Fibroblast of the aortic adventitia (primary cell): ENCODE data around the gene GMDS. TPM values are rescaled to one million over a fixed set of nuclear protein-coding genes. Genes with fewer than 3 reads are reported as not detected.
A peak's percentile ranks its signal among the peaks of the same experiment; 100 is the strongest.

Experiments used
- DNase-seq: peaks from one replicate; pipeline ENCODE4 v3.0.0-alpha.2; 2010; ENCODE audit warnings: low read depth
- H3K4me3 ChIP-seq: 2 replicates; pipeline ENCODE4 v1.5.1; 2011; ENCODE audit warnings: low read depth, mild to moderate bottlenecking, control low read depth, low read length, moderate library complexity
- total RNA-seq: library from RNA; depleted of rRNA; stranded (reverse); fragments of >200 nt; gene quantifications from 2 replicates; pipeline ENCODE4 v1.2.3, GENCODE V29; 2012; ENCODE audit warnings: low replicate concordance
- TF ChIP-seq, protein P1 (sequence below): IDR thresholded peaks from 2 replicates; pipeline ENCODE4 v1.5.1; 2011; ENCODE audit warnings: mild to moderate bottlenecking, low read length, control low read depth, inconsistent platforms; ENCODE audit not compliant: insufficient read depth

Gene GMDS
- total RNA-seq, 1 donor, result 15.9 TPM

DNA sequence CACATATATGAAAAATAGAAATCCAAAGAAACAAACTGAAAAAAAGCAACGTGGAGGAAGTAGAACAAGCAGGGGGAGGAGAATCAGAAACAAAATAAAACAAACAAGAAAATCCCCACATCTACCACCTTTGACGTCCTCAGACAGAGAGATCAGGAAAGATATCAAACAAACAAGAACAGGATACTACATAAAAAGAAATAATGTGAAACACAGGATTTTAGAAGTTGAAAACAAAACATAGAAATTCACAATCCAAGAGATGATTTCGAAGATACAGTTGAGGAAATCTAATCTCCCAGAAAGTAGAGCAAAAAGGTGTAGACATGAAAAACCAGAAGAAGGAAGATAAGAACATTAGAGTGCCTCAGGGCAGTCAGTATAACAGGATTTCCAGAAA lies 514.5 kb downstream of the GMDS start:
- DNase-seq, result no peak
- H3K4me3 ChIP-seq, result no peak overlapping the region
- TF ChIP-seq, protein P1, sequence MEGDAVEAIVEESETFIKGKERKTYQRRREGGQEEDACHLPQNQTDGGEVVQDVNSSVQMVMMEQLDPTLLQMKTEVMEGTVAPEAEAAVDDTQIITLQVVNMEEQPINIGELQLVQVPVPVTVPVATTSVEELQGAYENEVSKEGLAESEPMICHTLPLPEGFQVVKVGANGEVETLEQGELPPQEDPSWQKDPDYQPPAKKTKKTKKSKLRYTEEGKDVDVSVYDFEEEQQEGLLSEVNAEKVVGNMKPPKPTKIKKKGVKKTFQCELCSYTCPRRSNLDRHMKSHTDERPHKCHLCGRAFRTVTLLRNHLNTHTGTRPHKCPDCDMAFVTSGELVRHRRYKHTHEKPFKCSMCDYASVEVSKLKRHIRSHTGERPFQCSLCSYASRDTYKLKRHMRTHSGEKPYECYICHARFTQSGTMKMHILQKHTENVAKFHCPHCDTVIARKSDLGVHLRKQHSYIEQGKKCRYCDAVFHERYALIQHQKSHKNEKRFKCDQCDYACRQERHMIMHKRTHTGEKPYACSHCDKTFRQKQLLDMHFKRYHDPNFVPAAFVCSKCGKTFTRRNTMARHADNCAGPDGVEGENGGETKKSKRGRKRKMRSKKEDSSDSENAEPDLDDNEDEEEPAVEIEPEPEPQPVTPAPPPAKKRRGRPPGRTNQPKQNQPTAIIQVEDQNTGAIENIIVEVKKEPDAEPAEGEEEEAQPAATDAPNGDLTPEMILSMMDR, result no peak

DNA sequence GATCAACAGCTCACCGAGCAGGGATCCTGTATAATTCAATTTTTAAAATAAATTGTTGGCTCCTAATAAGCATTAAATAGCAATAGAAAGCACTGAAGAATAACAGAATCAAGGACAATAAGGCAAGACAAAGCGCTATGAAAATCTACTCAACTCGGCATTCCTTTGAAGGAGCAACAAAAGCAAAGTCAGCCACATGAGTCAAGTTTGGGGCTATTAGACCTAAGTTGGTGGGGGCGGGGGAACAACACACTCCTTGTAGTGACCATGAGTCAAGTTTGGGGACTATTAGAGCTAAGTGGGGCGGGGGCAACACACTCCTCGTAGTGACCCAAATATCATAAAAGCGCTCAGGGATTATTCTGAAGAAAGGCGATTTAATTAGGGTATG lies 515.7 kb downstream of the GMDS start:
- H3K4me3 ChIP-seq, result no peak overlapping the region
- TF ChIP-seq, protein P1, result no peak
- DNase-seq, result no peak

DNA sequence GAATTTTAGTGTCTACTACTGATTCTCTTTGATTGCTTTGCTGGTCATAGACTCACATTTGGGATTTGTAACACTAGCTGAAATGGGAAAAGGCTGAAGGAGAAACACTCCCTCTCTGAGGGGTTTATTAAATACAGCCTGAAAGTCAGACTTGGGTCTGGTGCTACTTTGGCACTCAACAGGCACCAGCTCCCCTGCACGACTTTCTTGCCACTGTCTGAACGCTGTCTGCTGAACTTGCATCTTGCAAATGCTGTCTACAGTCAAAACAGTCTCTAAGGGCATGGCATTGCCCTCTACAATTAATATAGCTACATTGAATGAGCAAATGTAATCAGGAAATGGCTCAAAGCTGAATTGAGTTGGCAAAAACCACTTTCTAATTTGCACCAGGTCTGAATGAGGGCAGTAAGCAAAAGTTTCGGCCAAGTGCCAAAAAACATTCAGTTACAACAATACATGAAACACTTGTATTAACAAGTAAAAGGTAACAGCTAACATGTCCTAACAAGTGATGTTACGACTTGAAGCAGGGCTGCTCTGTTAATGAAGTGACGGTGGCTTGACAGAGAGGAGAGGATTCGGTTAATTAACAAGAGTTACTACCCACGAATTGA lies 516.2 kb downstream of the GMDS start:
- TF ChIP-seq, protein P1, result no peak
- H3K4me3 ChIP-seq, result no peak overlapping the region
- no peak for DNase-seq

DNA sequence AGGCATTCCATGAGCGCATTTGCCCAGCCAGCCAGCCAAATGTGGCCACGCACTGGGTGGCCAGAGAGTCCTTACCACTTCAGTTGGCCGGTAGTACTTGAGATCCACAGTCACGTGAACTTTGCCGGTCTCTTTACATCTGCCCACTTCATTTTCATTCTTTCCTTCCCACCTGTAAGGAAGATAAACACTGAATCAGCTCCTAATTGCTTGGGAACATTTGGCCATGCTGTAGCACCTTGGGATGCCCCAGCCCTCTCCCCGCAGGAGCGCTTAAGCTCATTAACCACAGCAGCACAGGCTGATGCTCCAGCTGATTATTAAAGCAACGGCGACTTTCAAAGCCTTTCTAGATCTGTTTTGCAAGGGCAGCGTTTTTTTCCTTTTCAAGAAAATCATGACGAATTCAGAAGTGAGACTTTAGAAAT lies 519.0 kb downstream of the GMDS start:
- DNase-seq, result no peak
- TF ChIP-seq, protein P1, result no peak
- H3K4me3 ChIP-seq, result no peak overlapping the region

DNA sequence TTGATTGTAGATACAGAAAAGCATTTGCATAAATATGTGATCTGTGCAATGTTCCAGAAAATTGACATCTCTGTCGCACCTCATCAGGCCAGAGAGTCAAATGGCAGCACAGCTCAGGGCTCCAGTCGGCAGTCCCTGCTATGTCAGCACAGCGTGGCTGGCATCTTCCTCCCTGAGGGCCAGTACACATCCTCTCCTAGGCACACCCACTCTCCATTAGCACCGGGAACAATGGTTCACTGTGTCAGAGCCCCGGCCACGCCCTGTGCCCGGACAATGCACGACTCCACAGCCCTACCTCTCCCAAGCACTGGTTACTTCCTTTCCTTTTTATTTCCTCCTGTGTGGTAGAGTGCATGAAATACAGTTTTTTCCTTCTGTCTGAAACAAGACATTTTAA lies 520.8 kb downstream of the GMDS start:
- DNase-seq, result no peak
- TF ChIP-seq, protein P1, result no peak
- H3K4me3 ChIP-seq, result no peak overlapping the region

DNA sequence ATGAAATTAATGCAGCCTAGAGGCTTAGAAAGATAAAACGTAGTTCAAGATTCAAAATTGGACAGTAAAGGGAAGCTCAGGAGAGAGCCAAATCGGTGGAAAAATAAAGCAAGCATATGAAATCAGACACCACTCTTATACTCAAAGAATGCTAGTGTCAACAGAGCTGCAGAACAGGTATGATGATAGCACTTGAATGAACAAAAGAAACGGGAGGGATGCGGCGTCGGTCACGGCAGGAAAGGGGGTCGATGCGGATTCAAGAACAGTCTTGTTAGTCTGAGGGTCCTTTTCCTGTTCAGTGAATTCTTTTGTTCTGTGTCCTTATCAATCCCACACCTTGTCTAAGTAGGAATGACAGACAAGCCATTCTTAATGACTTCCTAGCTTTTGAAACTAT lies 521.3 kb downstream of the GMDS start:
- TF ChIP-seq, protein P1, result no peak
- no peak for DNase-seq
- H3K4me3 ChIP-seq, result no peak overlapping the region

DNA sequence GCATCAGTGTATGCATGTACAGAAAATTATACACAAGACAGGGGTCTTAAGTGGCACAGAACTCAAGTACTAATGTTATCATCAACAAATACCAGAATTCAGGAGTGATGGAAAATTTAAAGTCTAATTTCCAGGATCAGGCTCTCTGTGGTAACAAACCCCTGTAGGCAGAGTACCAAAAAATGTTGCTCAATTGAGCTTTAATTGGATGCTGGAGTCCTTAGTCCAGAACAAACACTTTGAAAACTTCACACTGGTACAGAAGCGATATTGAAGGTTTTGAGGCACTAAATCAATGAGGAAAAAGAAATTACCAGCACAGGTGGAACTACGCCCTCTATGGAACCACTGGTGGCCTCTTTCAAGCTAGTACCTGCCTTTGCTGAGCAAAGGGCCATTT lies 522.6 kb downstream of the GMDS start:
- TF ChIP-seq, protein P1, result no peak
- no peak overlapping the region for H3K4me3 ChIP-seq

More for the DNA sequence above, 522.6 kb downstream of the GMDS start:
- peak; percentile 15 for DNase-seq
